ENCODE measurements around the gene BRINP3.

BRINP3 gene

GRCh38 chr1:190491404-190491803, 13.7 kb upstream of the BRINP3 start:
- H3K4me3 ChIP-seq (ENCODE audit: low read depth, low read length) = no peak overlapping the region
- no peak for TF ChIP-seq MYC (IDR thresholded peaks at IDR 0.05; ENCODE audit: low read depth, low read length)
- TF ChIP-seq POLR2A (IDR thresholded peaks at IDR 0.05; ENCODE audit: extremely low read depth, insufficient read length) = no peak
- no peak for TF ChIP-seq MAX (IDR thresholded peaks at IDR 0.05; ENCODE audit: low read depth, low read length)
- TF ChIP-seq CTCF (IDR thresholded peaks at IDR 0.05; ENCODE audit: low read depth, low read length) = no peak
- DNase-seq (ENCODE audit: low read depth) = no peak

GRCh38 chr1:190484045-190484444, 6.4 kb upstream of the BRINP3 start:
- no peak overlapping the region for H3K4me3 ChIP-seq (ENCODE audit: low read depth, low read length)
- no peak for DNase-seq (ENCODE audit: low read depth)
- TF ChIP-seq CTCF (IDR thresholded peaks at IDR 0.05; ENCODE audit: low read depth, low read length) = no peak
- no peak for TF ChIP-seq MYC (IDR thresholded peaks at IDR 0.05; ENCODE audit: low read depth, low read length)
- TF ChIP-seq MAX (IDR thresholded peaks at IDR 0.05; ENCODE audit: low read depth, low read length) = no peak
- no peak for TF ChIP-seq POLR2A (IDR thresholded peaks at IDR 0.05; ENCODE audit: extremely low read depth, insufficient read length)

- no peak overlapping the region for H3K4me3 ChIP-seq (ENCODE audit: low read depth, low read length)
- TF ChIP-seq MAX (IDR thresholded peaks at IDR 0.05; ENCODE audit: low read depth, low read length) (no peak), POLR2A (IDR thresholded peaks at IDR 0.05; ENCODE audit: extremely low read depth, insufficient read length) (no peak)
- DNase-seq (ENCODE audit: low read depth) = no peak
Measured at GRCh38 chr1:190480231-190480630, 2.6 kb upstream of the BRINP3 start.

GRCh38 chr1:190479516-190479915, 1.9 kb upstream of the BRINP3 start:
- H3K4me3 ChIP-seq (ENCODE audit: low read depth, low read length) = no peak overlapping the region
- TF ChIP-seq MAX (IDR thresholded peaks at IDR 0.05; ENCODE audit: low read depth, low read length) (no peak), CTCF (IDR thresholded peaks at IDR 0.05; ENCODE audit: low read depth, low read length) (no peak), MYC (IDR thresholded peaks at IDR 0.05; ENCODE audit: low read depth, low read length) (no peak), POLR2A (IDR thresholded peaks at IDR 0.05; ENCODE audit: extremely low read depth, insufficient read length) (no peak)
- no peak for DNase-seq (ENCODE audit: low read depth)

GRCh38 chr1:190479050-190479397, 1.4 kb upstream of the BRINP3 start:
- TF ChIP-seq MAX (IDR thresholded peaks at IDR 0.05; ENCODE audit: low read depth, low read length) (no peak), MYC (IDR thresholded peaks at IDR 0.05; ENCODE audit: low read depth, low read length) (no peak), POLR2A (IDR thresholded peaks at IDR 0.05; ENCODE audit: extremely low read depth, insufficient read length) (no peak), CTCF (IDR thresholded peaks at IDR 0.05; ENCODE audit: low read depth, low read length) (no peak)
- no peak overlapping the region for H3K4me3 ChIP-seq (ENCODE audit: low read depth, low read length)
- no peak for DNase-seq (ENCODE audit: low read depth)

- H3K4me3 ChIP-seq (ENCODE audit: low read depth, low read length) = no peak overlapping the region
- peak; percentile 38 for DNase-seq (ENCODE audit: low read depth)
- no peak for TF ChIP-seq CTCF (IDR thresholded peaks at IDR 0.05; ENCODE audit: low read depth, low read length)
- no peak for TF ChIP-seq POLR2A (IDR thresholded peaks at IDR 0.05; ENCODE audit: extremely low read depth, insufficient read length)
- TF ChIP-seq MAX (IDR thresholded peaks at IDR 0.05; ENCODE audit: low read depth, low read length) = no peak
- TF ChIP-seq MYC (IDR thresholded peaks at IDR 0.05; ENCODE audit: low read depth, low read length) = no peak
Measured at GRCh38 chr1:190478149-190479049, 735 bp upstream of the BRINP3 start.
